Tibial nerve (tissue), 4 donors: ENCODE results near the gene C2. TPM values are rescaled to one million over a fixed set of nuclear protein-coding genes. Genes with fewer than 3 reads are reported as not detected.
A peak's percentile ranks its signal among the peaks of the same experiment; 100 is the strongest.
"Not testable (repeated sequence)": the region's sequence is repeated elsewhere in the genome, so short reads cannot be mapped to it uniquely, and the experiment has no call there.

Experiments used
- DNase-seq, 2 donors: peaks; one replicate each; pipeline ENCODE4 v3.0.0-alpha.2; 2019; ENCODE audit warnings: low spot score in 2 of 2
- H3K27ac ChIP-seq, 4 donors: fragments of 200-600 bp; sonication (generic) in 3 of 4; one replicate each; pipeline ENCODE4 v1.5.1; 2017 to 2019; ENCODE audit warnings: mild to moderate bottlenecking in 1 of 4
- H3K27me3 ChIP-seq, 2 donors: fragments of 200-600 bp; sonication (generic) in 1 of 2; one replicate each; pipeline versions ENCODE4 v1.5.1 to v1.6.0; 2017 to 2019
- H3K36me3 ChIP-seq, 3 donors: fragments of 200-600 bp; sonication (generic); one replicate each; pipeline ENCODE4 v1.5.1; 2018 to 2019
- H3K4me1 ChIP-seq, 4 donors: fragments of 200-600 bp; sonication (generic) in 3 of 4; one replicate each; pipeline ENCODE4 v1.5.1; 2017 to 2019
- H3K4me3 ChIP-seq, 4 donors: fragments of 200-600 bp; sonication (generic) in 3 of 4; one replicate each; pipeline ENCODE4 v1.5.1; 2017 to 2019; ENCODE audit warnings: mild to moderate bottlenecking in 1 of 4, moderate library complexity in 1 of 4
- H3K9me3 ChIP-seq, 4 donors: fragments of 200-600 bp; sonication (generic) in 3 of 4; one replicate each; pipeline ENCODE4 v1.5.1; 2017 to 2019
- CTCF ChIP-seq, 5 experiments: fragments of 200-600 bp in 3 of 5; fragments of 450-650 bp in 2 of 5; sonication (generic) in 3 of 5; IDR thresholded peaks; one replicate each; pipeline ENCODE4 v1.5.1; 2016 to 2019; ENCODE audit warnings: antibody characterized with exemption in 5 of 5, mild to moderate bottlenecking in 3 of 5, moderate library complexity in 2 of 5
- EP300 ChIP-seq, 2 donors: sonication (generic); formaldehyde crosslinking; IDR thresholded peaks; one replicate each; pipeline ENCODE4 v1.6.1; 2017; ENCODE audit warnings: antibody characterized with exemption in 2 of 2, mild to moderate bottlenecking in 1 of 2
- POLR2A ChIP-seq, 2 donors: fragments of 450-650 bp; IDR thresholded peaks; one replicate each; pipeline ENCODE4 v1.6.1; 2017; ENCODE audit warnings: antibody characterized with exemption in 2 of 2, mild to moderate bottlenecking in 2 of 2, moderate library complexity in 2 of 2
- whole genome bisulfite sequencing, 2 donors: methylation state at CpG; one replicate each; pipeline ENCODE4 v1.1.5; 2018; 5-methylcytosine and 5-hydroxymethylcytosine counted together
- total RNA-seq, 4 donors: library from RNA; depleted of rRNA; stranded (reverse); fragments of >200 nt; gene quantifications; one replicate each; pipeline ENCODE4 v1.1.0, GENCODE V29; 2016

C2 gene
- total RNA-seq, 4 donors from 2014 or later = 4.6 to 17.4 (median 6.1) TPM

GRCh38 chr6:31922942-31923341 lies 4.6 kb upstream of the C2 start:
- Histone ChIP-seq H3K36me3 (no peaks in the 10 kb centered on the region), H3K4me1 (no peaks in the 10 kb centered on the region), H3K4me3 (no peak overlapping the region), H3K9me3 (no peaks in the 10 kb centered on the region), H3K27ac (no peak overlapping the region), H3K27me3 (no peaks in the 10 kb centered on the region)
- 6 to 18% methylated on average over 5 of the region's 5 CpGs for WGBS, 2 donors
- DNase-seq = no peak
- TF ChIP-seq CTCF (IDR thresholded peaks at IDR 0.05) (no peak), EP300 (IDR thresholded peaks at IDR 0.05) (no peak), POLR2A (IDR thresholded peaks at IDR 0.05) (no peak)

DNA sequence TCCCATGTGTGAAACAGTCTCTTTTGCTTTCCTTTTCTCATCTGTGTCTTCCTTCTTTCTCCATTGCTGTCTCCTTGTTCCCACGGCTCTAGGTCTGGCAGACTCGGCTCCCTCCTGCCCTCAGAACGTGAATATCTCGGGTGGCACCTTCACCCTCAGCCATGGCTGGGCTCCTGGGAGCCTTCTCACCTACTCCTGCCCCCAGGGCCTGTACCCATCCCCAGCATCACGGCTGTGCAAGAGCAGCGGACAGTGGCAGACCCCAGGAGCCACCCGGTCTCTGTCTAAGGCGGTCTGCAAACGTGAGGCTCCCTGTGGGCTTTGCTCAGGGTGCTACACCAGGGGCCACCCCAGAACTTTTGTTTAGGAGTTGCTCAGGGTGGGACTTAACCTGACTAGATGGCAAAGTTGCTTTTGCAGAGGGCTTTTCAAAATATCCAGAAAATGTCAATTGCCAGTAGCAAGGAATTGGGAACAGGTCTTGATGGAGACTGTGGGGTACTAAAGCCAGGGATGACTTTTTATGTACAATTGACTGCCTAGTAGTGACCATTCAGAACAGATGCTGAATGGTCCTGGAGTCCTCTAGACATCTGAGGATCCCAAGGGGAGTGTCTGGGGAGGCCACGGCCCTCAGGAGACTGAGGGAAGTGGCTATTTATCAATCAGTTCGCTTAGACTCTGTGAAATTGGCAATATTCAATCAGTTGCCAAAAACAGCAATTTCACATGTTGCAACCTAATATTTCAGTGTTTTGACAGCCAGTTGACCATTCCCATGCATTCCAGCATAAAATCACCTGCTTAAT lies 550 bp downstream of the C2 start:
- no peak for DNase-seq
- WGBS, 2 donors = 71 to 74% methylated on average over 9 to 11 of the region's 11 CpGs
- H3K27ac ChIP-seq = peak overlapping the region in 2 of 4 donors; percentile 19 to 30
- peak overlapping the region in 3 of 4 donors; percentile 19 to 34 (median 26) for H3K4me3 ChIP-seq
- H3K9me3 ChIP-seq = no peaks in the 10 kb centered on the region
- no peaks in the 10 kb centered on the region for H3K4me1 ChIP-seq
- TF ChIP-seq CTCF (IDR thresholded peaks at IDR 0.05) = no peak
- TF ChIP-seq POLR2A (IDR thresholded peaks at IDR 0.05) = no peak
- TF ChIP-seq EP300 (IDR thresholded peaks at IDR 0.05) = no peak
- no peaks in the 10 kb centered on the region for H3K36me3 ChIP-seq
- H3K27me3 ChIP-seq = no peaks in the 10 kb centered on the region

DNA sequence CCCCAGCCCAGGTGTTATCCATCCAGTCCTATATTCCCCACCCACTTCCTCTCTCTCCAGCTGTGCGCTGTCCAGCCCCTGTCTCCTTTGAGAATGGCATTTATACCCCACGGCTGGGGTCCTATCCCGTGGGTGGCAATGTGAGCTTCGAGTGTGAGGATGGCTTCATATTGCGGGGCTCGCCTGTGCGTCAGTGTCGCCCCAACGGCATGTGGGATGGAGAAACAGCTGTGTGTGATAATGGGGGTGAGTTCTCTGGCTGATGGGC lies 1.1 kb downstream of the C2 start:
- Histone ChIP-seq H3K27me3 (no peaks in the 10 kb centered on the region), H3K27ac (no peak overlapping the region), H3K36me3 (no peaks in the 10 kb centered on the region), H3K9me3 (no peaks in the 10 kb centered on the region), H3K4me3 (no peak overlapping the region), H3K4me1 (no peaks in the 10 kb centered on the region)
- WGBS, 2 donors = 73 to 74% methylated on average over 9 of the region's 9 CpGs
- DNase-seq = no peak
- TF ChIP-seq EP300 (IDR thresholded peaks at IDR 0.05) (no peak), CTCF (IDR thresholded peaks at IDR 0.05) (no peak), POLR2A (IDR thresholded peaks at IDR 0.05) (no peak)

GRCh38 chr6:31930962-31931361 lies 3.4 kb downstream of the C2 start:
- Histone ChIP-seq H3K27ac (no peak overlapping the region), H3K9me3 (no peaks in the 10 kb centered on the region), H3K4me3 (no peak overlapping the region), H3K4me1 (no peaks in the 10 kb centered on the region), H3K36me3 (no peaks in the 10 kb centered on the region), H3K27me3 (no peaks in the 10 kb centered on the region)
- 91 to 94% methylated on average over 1 of the region's 1 CpG for WGBS, 2 donors
- TF ChIP-seq CTCF (IDR thresholded peaks at IDR 0.05) = no peak
- TF ChIP-seq POLR2A (IDR thresholded peaks at IDR 0.05) = no peak
- no peak for TF ChIP-seq EP300 (IDR thresholded peaks at IDR 0.05)
- no peak for DNase-seq

DNA sequence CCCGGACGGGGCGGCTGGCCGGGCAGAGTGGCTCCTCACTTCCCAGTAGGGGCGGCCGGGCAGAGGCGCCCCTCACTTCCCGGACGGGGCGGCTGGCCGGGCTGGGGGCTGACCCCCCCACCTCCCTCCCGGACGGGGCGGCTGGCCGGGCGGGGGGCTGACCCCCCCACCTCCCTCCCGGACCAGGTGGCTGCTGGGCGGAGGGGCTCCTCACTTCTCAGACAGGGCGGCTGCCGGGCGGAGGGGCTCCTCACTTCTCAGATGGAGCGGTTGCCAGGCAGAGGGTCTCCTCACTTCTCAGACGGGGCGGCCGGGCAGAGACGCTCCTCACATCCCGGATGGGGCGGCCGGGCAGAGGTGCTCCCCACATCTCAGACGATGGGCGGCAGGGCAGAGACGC lies 4.6 kb downstream of the C2 start:
- not testable (repeated sequence) for H3K27me3 ChIP-seq, H3K4me1 ChIP-seq, H3K36me3 ChIP-seq, DNase-seq, H3K9me3 ChIP-seq, H3K27ac ChIP-seq, H3K4me3 ChIP-seq
- WGBS, 2 donors = 94 to 100% methylated on average over 4 to 7 of the region's 32 CpGs

GRCh38 chr6:31933537-31933936 lies 6.0 kb downstream of the C2 start:
- DNase-seq = no peak
- Histone ChIP-seq H3K27ac (no peak overlapping the region), H3K36me3 (no peaks in the 10 kb centered on the region), H3K4me3 (no peak overlapping the region), H3K27me3 (no peaks in the 10 kb centered on the region), H3K9me3 (no peaks in the 10 kb centered on the region), H3K4me1 (no peaks in the 10 kb centered on the region)
- WGBS, 2 donors = 78 to 81% methylated on average over 14 to 17 of the region's 19 CpGs
- TF ChIP-seq CTCF (IDR thresholded peaks at IDR 0.05) = no peak
- TF ChIP-seq EP300 (IDR thresholded peaks at IDR 0.05) = no peak
- TF ChIP-seq POLR2A (IDR thresholded peaks at IDR 0.05) = no peak
